ENCODE measurements around the gene ESRRB.
A peak's percentile ranks its signal among the peaks of the same experiment; 100 is the strongest.

DNA sequence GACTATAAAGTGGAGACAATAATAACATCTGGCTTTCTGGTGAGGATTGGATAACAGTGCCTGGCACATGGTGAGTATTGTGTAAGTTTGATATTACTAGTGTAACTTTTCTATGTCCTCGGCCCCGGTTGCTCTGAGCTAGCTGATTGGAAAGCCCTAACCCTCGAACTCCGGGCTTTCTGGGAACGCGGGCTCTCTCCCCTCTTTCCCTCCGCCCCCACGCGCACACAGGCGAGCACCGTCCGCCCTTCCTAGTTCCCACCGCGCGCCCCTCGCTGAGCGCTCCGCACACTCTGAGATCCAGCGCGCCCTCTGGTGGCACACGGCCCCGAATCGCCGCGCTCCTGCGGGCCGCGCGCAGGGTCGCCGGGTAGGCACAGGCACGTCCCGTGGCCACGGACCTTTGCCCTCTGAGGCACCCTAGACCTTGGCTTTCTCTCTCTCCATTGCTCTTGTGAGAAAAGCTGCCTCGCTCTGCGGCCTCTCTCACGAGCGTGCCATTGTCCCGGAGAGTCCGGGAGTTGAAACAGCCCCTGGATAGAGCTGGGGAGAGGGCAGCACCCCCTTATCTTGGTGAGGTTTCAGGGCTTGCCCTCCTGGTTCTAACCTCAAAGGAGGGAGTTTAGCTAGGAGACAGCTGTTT, 23.2 kb upstream of the ESRRB start:
- TF ChIP-seq, protein P1, sequence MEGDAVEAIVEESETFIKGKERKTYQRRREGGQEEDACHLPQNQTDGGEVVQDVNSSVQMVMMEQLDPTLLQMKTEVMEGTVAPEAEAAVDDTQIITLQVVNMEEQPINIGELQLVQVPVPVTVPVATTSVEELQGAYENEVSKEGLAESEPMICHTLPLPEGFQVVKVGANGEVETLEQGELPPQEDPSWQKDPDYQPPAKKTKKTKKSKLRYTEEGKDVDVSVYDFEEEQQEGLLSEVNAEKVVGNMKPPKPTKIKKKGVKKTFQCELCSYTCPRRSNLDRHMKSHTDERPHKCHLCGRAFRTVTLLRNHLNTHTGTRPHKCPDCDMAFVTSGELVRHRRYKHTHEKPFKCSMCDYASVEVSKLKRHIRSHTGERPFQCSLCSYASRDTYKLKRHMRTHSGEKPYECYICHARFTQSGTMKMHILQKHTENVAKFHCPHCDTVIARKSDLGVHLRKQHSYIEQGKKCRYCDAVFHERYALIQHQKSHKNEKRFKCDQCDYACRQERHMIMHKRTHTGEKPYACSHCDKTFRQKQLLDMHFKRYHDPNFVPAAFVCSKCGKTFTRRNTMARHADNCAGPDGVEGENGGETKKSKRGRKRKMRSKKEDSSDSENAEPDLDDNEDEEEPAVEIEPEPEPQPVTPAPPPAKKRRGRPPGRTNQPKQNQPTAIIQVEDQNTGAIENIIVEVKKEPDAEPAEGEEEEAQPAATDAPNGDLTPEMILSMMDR (IDR thresholded peaks at IDR 0.05), result peak; percentile 73 to 95 (median 89)
- no peak for TF ChIP-seq POLR2A (IDR thresholded peaks at IDR 0.05)

Data from heart left ventricle (tissue), 13 donors.